Body of pancreas (tissue), 4 donors: Measurements from ENCODE around the gene PINLYP.

Experiments used
- CTCF ChIP-seq, 7 experiments: fragments of 450-650 bp in 4 of 7; fragments of 200-600 bp in 3 of 7; sonication (generic) in 3 of 7; IDR thresholded peaks; one replicate each; pipeline ENCODE4 v1.5.1; 2016 to 2019; ENCODE audit warnings: antibody characterized with exemption in 7 of 7
- POLR2A ChIP-seq, 3 donors: fragments of 450-650 bp; IDR thresholded peaks; one replicate each; pipeline ENCODE4 v1.6.1; 2016; ENCODE audit warnings: antibody characterized with exemption in 3 of 3, mild to moderate bottlenecking in 2 of 3

GRCh38 chr19:43527860-43528622 is 47.6 kb upstream of the PINLYP start:
- TF ChIP-seq CTCF (IDR thresholded peaks at IDR 0.05) (no peak), POLR2A (IDR thresholded peaks at IDR 0.05) (no peak)
